ENCODE data around the gene KDM5A. TPM values are rescaled to one million over a fixed set of nuclear protein-coding genes. Genes with fewer than 3 reads are reported as not detected.

The KDM5A gene
- total and polyA plus RNA-seq, 10 of the 15 experiments (the other 5 are each of a cell fraction or from before 2014, with no cell fraction given) = 9.0 to 59.9 (median 27.7) TPM

DNA sequence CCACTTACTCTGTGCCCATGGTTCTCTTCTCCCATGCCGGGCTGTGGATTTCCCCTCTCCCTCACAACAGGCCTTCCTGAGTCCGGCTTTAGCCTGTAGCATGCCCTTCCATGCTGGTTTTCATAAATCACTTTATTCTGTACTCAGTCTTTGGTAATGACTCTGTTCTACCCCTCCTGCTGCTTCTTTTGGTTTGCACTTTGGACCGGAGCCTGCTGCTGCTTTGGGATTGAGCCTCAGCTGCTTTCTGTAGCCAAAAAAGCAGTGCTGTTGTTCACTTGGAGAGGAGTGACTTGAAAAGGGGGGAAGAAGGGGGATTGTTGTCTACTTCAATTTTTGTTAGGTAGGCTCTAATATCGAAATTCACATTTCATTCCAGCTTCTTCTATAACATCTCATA is 118.0 kb downstream of the KDM5A start:
- TF ChIP-seq CBX3 (IDR thresholded peaks at IDR 0.05; ENCODE audit: borderline replicate concordance, low read depth) (no peak), FOS (IDR thresholded peaks at IDR 0.05; ENCODE audit: borderline replicate concordance, extremely low read depth, insufficient read length) (no peak), ZNF622 (IDR thresholded peaks at IDR 0.05) (no peak), ATF3 (IDR thresholded peaks at IDR 0.05; ENCODE audit: borderline replicate concordance, extremely low read depth, low read depth, low read length) (no peak), SREBF2 (IDR thresholded peaks at IDR 0.05; ENCODE audit: low read length) (no peak), MEF2A (IDR thresholded peaks at IDR 0.05; ENCODE audit: insufficient read depth, low read depth, low read length) (no peak), FOXM1 (IDR thresholded peaks at IDR 0.05; ENCODE audit: low read depth, low read length) (no peak), BMI1 (IDR thresholded peaks at IDR 0.05; ENCODE audit: borderline replicate concordance) (no peak), NR2C2 (IDR thresholded peaks at IDR 0.05; ENCODE audit: borderline replicate concordance, control insufficient read depth, insufficient read length, low read depth) (no peak), CEBPB (IDR thresholded peaks at IDR 0.05; ENCODE audit: borderline replicate concordance in 1 of 2, low read depth in 2 of 2, low read length in 2 of 2) (no peak), ZNF687 (IDR thresholded peaks at IDR 0.05) (no peak), SMAD5 (IDR thresholded peaks at IDR 0.05; ENCODE audit: low read depth) (no peak), ETV6 (conservative IDR thresholded peaks at IDR 0.05 in 1 of 2, IDR thresholded peaks at IDR 0.05 in 1 of 2; ENCODE audit: borderline replicate concordance in 1 of 2, low read depth in 1 of 2) (no peak), NFIC (IDR thresholded peaks at IDR 0.05; ENCODE audit: low read depth, low read length) (no peak), ATF7 (IDR thresholded peaks at IDR 0.05; ENCODE audit: low read depth) (no peak), NRF1 (conservative IDR thresholded peaks at IDR 0.05; ENCODE audit: low read depth, low read length) (no peak), MTA3 (IDR thresholded peaks at IDR 0.05; ENCODE audit: borderline replicate concordance, low read length) (no peak)
- TF ChIP-seq, protein P1, sequence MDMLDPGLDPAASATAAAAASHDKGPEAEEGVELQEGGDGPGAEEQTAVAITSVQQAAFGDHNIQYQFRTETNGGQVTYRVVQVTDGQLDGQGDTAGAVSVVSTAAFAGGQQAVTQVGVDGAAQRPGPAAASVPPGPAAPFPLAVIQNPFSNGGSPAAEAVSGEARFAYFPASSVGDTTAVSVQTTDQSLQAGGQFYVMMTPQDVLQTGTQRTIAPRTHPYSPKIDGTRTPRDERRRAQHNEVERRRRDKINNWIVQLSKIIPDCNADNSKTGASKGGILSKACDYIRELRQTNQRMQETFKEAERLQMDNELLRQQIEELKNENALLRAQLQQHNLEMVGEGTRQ (IDR thresholded peaks at IDR 0.05; ENCODE audit: borderline replicate concordance, low read depth, low read length) = no peak
- no peaks in the 10 kb centered on the region for H3K79me2 ChIP-seq (ENCODE audit: control insufficient read depth, insufficient read depth, low read length)
- FAIRE-seq (no peak), ATAC-seq (no peak), DNase-seq (ENCODE audit: low read depth, low spot score) (no peak)
- H3K36me3 ChIP-seq (ENCODE audit: control insufficient read depth in 2 of 2, insufficient read depth in 2 of 2, low read length in 1 of 2) = no peaks in the 10 kb centered on the region
- H3K27me3 ChIP-seq (replicated peaks in 1 of 2; ENCODE audit: control insufficient read depth in 2 of 2, insufficient read depth in 2 of 2, low read length in 1 of 2) = no peaks in the 10 kb centered on the region
- peaks cover 6% of the 10 kb centered on the region; the same call in 1 of the 2 replicates for H3K4me1 ChIP-seq (ENCODE audit: control insufficient read depth, insufficient read depth, low read length)
- intact Hi-C loops (cut with micrococcal nuclease; ENCODE audit: unreplicated experiment) = no loop called here
- WGBS (ENCODE audit: insufficient coverage, insufficient replicate concordance, low lambda C conversion rate, missing lambda C conversion rate) = 59% methylated on average over 2 of the region's 4 CpGs
- BruUV-seq (replicated peaks) = no TSS peak
- H4K20me1 ChIP-seq (ENCODE audit: control insufficient read depth, insufficient read depth) = no peaks in the 10 kb centered on the region
- H3K4me3 ChIP-seq = no peak overlapping the region
- ChIA-PET POLR2A (no interaction called here), CTCF (no interaction called here), SMC1A (ENCODE audit: uncharacterized antibody, unreplicated experiment) (no interaction called here), RAD21 (ENCODE audit: unreplicated experiment) (no interaction called here)
- H2AFZ ChIP-seq (ENCODE audit: control insufficient read depth, low read depth, low read length) = no peak overlapping the region
- no peak overlapping the region for H3K4me2 ChIP-seq (ENCODE audit: control insufficient read depth, insufficient read depth)
- no peaks in the 10 kb centered on the region for H3K9me3 ChIP-seq (replicated peaks; ENCODE audit: control insufficient read depth, insufficient read depth, low read length)
- H3K9ac ChIP-seq (ENCODE audit: control insufficient read depth, insufficient read depth, low read length) = no peak overlapping the region
- in situ Hi-C loops (cut with MboI) = no loop called here
- no peak overlapping the region for H3K27ac ChIP-seq (ENCODE audit: control insufficient read depth, insufficient read depth)
